ENCODE measurements around the gene NAMPT. TPM values are rescaled to one million over a fixed set of nuclear protein-coding genes. Genes with fewer than 3 reads are reported as not detected.

NAMPT gene
- 98.7 and 135 TPM in 2 replicates for total RNA-seq

GRCh38 chr7:106284714-106285050 is at the start of gene NAMPT:
Gene NAMPT (minus strand): TSS chr7:106284983. CDS start chr7:106284884, 99 bp downstream.

Small RNA genes lying within 50 kb of the gene (small RNA-seq; reads per million reads assigned to genes)
- not detected for gene RNU6-392P

Other genes starting within 250 kb of the NAMPT start
- 39.3 and 44.8 TPM in 2 replicates for gene SYPL1, start 172.7 kb downstream of the NAMPT start, total RNA-seq

All from subcutaneous preadipocyte (primary cell).